Thoracic aorta endothelial cell (primary cell): ENCODE results near the gene LAMP5. TPM values are rescaled to one million over a fixed set of nuclear protein-coding genes. Genes with fewer than 3 reads are reported as not detected.

Experiments
- total RNA-seq: library from RNA; depleted of rRNA; stranded (reverse); fragments of >200 nt; gene quantifications from 2 replicates; pipeline ENCODE4 v1.2.3, GENCODE V29; 2012

The LAMP5 gene
- total RNA-seq, result 0.66 and 0.72 TPM in 2 replicates

GRCh38 chr20:9514461-9515213, at the start of gene LAMP5:
TSS of gene LAMP5 (plus strand) at chr20:9514590. CDS start at chr20:9514853, 263 bp downstream.

